ENCODE measurements around the gene FBXO45.
"Not testable (repeated sequence)": the region's sequence is repeated elsewhere in the genome, so short reads cannot be mapped to it uniquely, and the experiment has no call there.

FBXO45 gene

DNA sequence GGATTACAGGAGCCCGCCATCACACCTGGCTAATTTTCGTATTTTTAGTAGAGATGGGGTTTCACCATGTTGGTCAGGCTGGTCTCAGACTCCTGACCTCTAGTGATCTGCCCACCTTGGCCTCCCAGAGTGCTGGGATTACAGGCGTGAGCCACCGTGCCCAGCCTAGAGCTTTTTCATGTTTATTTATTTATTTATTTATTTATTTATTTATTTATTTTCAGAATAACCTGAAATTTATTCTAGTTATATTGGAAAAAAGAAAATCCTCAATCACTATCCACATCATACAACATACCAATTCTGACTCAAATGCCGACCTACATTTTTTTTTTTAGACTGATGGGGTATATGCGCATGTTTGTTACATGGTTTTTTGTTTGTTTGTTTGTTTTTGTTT, 46.8 kb downstream of the FBXO45 start:
- not testable (repeated sequence) for DNase-seq (ENCODE audit: extremely low read depth in 1 of 2, low read depth in 1 of 2)

DNA sequence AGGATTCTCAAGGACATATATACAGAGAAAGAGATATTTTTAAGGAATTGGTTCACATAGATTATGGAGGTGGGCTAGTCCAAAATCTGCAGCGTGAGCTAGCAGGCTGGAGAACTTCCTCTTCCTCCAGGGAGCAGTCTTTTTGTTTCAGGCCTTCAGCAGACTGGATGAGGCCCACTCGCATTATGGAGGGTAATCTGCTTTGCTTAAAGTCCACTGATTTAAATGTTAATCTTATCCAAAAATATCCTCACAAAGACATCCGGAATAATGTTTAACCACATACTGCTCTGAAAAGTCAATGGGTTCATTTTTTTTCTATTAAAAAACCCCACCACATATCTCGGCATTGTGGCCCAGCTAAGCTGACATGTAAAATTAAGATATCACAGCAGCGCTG, 48.8 kb downstream of the FBXO45 start:
- DNase-seq (ENCODE audit: extremely low read depth in 1 of 2, low read depth in 1 of 2): no peak

DNA sequence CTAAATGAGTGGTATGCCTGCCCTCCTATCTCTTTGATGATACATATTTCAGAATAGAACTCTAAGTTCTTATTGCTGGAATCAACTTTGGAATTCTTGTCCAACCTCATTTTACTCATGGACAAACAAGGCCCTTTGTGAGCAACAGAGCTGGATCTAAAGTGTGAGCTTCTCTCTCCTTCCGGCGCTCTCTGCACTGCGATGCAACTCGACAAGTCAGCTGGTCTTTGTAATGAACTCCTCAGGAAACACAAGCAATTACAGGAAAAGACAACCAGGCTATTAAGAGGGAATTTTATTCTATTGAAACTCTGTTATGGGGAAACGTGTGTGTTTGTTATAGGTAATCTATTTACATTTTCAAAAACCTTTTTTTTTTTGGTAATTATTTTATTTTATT, 50.8 kb downstream of the FBXO45 start:
- DNase-seq (ENCODE audit: extremely low read depth in 1 of 2, low read depth in 1 of 2): no peak

DNA sequence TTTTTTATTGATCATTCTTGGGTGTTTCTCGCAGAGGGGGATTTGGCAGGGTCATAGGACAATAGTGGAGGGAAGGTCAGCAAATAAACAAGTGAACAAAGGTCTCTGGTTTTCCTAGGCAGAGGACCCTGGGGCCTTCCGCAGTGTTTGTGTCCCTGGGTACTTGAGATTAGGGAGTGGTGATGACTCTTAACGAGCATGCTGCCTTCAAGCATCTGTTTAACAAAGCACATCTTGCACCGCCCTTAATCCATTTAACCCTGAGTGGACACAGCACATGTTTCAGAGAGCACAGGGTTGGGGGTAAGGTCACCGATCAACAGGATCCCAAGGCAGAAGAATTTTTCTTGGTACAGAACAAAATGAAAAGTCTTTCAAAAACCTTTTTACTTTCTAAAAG, 51.2 kb downstream of the FBXO45 start:
- DNase-seq (ENCODE audit: extremely low read depth in 1 of 2, low read depth in 1 of 2): not testable (repeated sequence)

DNA sequence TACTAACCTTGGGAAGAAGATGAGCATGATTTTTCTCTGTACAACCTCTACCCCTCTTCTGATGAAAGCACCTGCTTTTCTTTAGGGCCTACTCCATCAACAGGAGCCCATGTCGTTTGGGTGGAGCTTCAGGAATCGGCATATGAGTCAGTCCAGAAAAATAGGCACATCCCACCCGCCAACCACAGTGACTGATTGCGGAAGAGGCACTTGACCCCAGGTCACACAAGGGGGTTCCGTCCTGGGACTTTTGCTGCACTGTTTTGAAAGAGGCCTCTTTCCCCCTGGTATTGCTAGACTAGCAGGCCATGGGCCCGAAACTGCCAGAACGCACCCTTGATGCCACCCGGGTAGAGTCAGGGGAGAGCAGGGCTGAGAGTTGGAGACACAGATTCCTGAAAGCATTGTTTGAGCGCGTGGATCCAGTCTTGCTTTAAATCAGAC, 51.7 kb downstream of the FBXO45 start:
- no peak for DNase-seq (ENCODE audit: extremely low read depth in 1 of 2, low read depth in 1 of 2)

DNA sequence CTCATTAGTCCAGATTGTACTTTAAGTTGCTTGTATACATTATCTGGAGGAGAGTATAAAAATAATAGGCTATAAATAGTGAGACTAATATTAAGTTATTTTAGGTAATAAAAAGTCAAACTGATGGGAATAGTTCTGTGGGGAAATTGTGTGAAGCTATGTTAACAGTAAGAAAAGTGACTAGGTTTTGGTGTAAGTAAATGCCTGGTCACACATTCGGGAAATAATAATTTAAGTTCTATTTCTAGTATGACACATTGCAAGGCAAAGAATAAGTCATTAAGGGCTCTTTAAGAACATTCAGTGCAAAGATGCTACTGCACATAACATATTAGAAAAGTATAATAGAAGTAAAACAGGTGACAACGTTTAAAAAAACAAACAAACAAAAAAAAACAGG, 52.2 kb downstream of the FBXO45 start:
- no peak for DNase-seq (ENCODE audit: extremely low read depth in 1 of 2, low read depth in 1 of 2)

DNA sequence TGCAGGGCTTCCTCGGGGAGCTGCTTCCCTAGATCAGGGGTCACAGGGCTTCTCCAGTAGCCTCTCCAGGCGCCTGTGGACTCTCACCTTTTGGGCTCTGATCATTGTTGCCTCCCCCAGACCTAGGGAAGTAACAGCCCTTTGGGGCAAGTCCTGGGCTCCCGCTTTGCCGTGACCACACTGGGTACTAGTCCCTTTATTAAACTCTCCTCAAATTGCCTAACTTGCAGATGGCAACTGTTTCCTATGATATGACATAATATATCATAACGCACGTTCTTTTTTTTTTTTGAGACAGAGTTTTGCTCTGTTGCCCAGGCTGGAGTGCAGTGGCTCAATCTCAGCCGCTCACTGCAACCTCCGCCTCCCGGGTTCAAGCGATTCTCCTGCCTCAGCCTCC, 53.2 kb downstream of the FBXO45 start:
- DNase-seq (ENCODE audit: extremely low read depth in 1 of 2, low read depth in 1 of 2): no peak

DNA sequence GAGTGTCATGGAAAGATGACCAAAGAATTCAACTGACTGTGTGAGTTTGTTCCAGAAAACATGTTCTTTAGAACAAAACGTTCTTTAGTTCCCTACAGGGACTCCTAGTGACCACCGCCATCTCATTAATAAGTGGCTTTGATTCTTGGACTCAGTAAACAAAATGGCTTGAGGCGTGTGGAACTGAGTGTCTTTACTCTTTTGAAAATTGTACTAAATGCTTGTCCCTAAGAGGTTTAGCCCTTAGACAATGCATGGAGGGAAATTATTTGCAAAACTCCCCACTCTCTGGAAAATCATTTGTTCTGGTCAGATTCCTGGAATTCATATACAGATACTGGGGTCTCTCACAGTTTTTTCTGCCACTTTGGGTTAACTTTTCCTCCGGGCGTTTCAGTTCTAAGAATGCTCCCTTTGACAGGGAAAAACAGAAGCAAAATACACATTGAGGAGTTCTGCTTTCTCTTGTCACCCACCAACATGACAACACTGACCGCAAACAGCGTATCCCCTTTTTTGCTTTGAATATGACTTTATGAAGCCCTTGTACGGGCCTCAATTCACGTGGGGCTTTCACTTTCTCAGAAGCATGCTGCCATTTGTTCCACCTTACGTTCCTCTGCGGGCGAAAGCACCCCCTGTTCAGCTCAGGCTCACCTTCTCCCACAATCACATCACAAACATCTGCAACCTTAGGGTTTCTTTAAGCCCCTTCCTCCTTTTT, 55.8 kb downstream of the FBXO45 start:
- DNase-seq (ENCODE audit: extremely low read depth in 1 of 2, low read depth in 1 of 2): no peak

DNA sequence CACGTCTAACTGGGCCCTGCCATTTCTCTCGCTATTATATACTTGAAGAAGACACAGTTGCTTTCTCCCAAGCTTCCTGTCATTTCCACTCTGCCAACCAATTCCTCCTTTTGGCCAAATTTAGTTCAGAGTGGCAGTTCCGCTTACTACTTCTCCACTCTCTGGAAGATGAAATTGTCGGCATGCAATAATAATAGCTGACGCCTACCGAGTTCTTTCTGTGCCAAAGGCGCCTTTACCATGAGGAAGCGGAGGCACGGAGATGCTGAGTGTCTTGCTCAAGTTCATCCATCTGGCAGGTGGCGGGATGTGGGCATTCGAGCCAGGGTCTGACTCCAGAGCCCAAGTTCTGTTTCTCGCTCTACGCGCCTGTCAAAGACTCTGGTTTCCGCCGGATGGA, 56.4 kb downstream of the FBXO45 start:
- DNase-seq (ENCODE audit: extremely low read depth in 1 of 2, low read depth in 1 of 2): no peak

DNA sequence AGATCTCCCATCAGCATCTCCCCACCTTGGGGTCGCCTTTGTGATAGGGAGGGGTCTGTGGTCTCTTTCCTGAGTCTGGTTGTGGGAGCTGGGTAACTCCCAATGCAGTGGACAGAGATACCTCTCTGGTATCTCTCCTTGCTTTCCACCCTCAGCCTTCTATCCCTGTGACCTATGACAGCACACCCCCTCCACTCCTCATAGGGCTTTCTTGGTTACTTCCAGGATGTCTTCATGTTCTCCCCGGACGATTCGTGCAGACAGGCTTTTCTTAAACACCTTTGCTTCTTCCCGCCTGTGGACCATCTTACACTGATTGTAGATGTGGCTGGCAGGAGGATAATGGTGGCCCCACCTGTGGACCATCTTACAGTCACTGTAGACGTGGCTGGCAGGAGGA, 56.9 kb downstream of the FBXO45 start:
- DNase-seq (ENCODE audit: extremely low read depth in 1 of 2, low read depth in 1 of 2): no peak

DNA sequence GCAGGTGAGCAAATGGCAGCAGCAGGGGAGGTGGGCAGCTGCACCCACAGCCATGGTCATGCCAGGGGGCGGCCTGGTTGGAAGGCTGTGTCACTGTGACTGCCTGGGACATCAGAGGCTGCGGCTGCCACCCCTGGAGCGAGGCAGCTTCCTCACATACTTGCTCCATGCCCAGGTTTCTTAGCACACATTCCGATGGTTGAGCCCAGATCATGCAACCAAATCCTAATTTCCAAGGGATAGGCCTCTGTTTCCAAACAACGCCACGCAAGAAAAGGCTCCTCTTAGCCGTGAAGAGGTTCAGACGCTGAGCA, 59.4 kb downstream of the FBXO45 start:
- no peak for DNase-seq (ENCODE audit: extremely low read depth in 1 of 2, low read depth in 1 of 2)

DNA sequence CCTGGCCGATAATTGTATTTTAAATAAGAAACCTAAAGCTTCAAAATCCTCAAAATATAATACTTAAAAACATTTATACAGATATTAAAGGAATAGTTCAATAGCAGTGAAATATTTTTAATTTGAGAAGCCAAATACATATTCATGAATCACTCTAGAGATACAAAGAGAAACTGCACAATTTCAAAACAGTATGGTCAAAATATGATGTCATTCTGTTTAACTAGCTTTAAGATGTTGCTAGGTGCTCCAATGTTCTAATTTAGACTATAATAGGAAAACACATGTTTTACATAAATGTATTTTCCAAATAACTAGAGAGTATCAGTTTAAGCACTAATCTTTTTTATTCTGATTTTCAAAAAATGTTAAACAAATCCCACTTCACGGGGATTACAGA, 60.8 kb downstream of the FBXO45 start:
- DNase-seq (ENCODE audit: extremely low read depth in 1 of 2, low read depth in 1 of 2): no peak

DNA sequence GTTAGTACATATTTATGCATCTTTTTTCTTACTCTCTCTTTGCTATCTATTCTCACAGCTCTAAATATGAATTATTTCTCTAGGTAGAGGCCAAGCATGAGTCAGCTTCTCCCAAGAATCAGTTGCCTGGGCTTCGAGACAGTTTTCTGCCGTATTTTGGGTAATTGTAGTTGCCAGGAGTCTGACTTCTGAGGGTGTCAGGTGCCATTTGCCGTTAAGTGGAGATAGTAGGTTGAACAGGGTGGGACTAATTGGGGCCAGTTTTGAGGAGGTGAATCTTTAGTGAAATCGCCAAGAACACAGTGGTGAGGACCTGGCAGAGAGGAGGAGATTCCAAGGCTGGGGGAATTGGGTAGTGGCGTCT, 63.2 kb downstream of the FBXO45 start:
- DNase-seq (ENCODE audit: extremely low read depth in 1 of 2, low read depth in 1 of 2): no peak

DNA sequence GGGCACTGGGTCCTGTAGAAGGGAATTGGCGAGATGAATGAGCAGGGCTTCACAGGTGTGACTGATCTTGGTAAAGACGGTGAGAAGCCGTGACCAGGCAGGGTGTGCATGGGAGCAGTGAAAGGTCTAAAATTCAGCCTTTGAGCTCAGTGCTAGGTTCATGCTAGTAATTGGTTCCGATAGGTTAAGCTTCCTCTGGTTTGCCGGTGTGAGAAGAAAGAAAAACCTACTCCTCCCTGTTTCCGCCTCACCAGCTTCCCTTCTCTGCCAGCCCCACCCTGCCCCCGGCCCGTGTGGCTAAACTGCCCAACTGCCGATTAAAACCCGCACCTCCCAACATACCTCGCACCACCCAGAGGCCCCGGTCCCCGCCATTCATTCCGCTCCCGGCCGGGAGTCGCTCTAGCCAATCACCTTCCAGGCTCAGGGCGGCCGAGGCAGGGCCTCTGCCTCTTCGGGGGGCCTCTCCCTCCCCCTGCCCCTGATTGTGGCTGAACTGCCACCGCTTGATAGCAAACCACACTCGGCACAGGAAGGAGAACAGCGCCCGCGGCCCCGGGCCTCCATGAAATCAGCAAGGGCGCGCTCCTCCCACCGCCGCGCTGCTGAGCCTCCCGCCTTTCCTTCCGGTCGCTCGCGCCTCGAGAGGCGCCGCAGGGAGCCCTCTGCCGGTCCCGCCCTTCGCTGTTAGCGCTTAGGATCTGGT, 63.7 kb downstream of the FBXO45 start:
- peak; percentile 77 to 80 for DNase-seq (ENCODE audit: extremely low read depth in 1 of 2, low read depth in 1 of 2)

DNA sequence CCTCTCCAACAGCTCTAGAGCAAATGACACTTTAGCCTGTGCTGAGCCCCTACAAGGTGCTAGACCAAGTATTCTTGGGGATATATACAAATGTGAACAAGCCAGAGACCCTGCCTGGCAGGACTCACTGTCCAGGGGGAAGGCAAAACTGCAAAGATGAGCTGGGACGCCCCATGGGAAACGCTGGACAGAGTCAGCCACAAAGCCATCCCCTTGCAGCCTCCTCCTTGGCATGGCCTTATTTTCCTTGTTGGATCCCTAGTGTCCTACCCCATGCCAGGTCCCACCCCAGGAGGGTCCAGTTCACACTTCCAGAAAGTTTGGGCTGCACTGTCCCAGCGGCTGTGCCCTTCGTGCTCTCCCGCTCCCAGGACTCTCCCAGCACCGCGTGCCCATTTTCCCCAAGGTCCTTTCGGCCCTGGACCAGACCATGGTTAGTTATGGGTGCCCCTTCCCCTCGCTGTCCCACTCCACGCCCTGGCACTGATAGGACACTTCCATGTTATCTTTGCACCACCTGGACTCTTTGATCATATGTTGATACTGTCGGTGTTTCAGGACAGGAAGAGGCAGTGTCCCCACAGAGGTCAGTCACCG, 65.2 kb downstream of the FBXO45 start:
- DNase-seq (ENCODE audit: extremely low read depth in 1 of 2, low read depth in 1 of 2): no peak

DNA sequence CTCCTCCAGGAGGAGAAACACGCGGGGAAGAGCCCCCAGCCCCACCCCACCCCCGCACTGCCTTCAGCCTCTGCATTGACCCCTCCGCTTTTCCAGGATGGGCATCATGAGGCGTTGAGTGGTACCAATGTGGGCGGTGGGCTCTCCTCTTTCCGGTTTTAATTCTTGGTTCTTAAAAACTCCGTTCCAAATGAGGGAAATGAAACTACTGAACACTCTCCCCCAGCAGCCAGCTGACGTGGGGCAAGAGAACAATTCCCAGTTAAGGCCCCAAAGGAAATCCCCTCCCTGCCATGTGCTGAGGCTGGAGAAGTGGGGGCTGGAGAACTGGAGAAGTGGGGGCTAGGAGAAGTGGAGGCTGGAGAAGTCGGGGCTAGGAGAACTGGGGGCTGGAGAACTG, 65.8 kb downstream of the FBXO45 start:
- no peak for DNase-seq (ENCODE audit: extremely low read depth in 1 of 2, low read depth in 1 of 2)

DNA sequence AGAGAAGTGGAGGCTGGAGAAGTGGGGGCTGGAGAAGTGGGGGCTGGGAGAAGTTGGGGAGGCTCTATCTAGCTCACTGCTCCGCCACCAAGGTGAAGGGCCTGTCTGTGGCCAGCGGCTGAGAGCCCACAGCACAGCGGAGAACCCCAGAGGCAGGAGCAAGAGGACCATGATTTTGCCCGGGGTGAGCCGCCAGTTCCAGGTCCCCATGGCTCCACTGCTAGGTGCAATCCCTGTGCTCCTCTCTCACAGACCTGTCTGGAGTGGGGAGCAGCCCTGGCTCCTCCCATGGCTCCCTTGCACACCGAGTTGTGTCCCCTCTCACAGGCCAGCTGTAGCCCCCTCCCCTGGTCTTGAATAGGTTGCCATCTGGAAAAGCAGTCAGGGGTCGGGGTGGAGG, 66.4 kb downstream of the FBXO45 start:
- no peak for DNase-seq (ENCODE audit: extremely low read depth in 1 of 2, low read depth in 1 of 2)

DNA sequence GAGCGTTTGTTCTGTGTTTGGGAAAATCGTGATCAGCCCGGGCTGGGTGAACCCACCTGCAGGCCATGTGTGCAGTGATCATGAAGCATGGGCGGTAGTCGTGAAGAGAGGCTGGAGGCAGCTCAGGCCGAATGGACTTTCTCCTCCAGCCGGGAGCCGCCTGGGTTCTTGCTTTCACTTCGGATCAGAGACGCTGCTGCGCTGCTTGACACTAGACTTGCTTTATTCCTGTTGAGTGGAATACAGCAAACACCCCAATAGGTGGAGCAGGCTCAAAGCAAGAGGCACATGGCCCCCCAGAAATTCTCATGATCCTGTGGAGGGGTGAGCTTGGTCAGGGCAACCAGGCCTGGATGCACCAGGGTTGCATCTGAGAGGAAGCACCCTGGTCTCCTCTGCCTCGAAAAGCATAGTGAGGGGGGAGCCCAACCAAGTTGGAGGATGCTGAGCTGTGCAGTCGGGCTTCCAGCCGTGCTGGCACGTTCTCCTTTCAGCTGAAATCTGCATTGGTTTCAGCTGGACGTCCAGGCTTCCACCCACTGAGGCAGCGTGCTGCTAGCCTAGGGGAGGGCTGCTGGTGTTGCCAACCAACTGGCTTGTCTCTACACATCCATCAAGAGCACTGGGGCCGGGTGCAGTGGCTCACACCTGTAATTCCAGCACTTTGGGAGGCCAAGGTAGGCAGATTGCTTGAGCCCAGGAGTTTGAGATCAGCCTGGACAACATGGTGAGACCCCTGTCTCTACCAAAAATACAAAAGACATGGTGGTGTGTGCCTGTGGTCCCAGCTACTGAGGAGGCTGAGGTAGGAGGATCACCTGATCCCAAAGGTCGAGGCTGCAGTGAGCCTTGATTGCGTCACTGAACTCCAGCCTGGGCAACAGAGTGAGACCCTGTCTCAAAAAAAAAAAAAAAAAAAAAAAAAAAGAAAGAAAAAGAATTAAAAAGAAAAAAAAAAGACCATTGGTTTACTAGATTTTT, 68.2 kb downstream of the FBXO45 start:
- no peak for DNase-seq (ENCODE audit: extremely low read depth in 1 of 2, low read depth in 1 of 2)

DNA sequence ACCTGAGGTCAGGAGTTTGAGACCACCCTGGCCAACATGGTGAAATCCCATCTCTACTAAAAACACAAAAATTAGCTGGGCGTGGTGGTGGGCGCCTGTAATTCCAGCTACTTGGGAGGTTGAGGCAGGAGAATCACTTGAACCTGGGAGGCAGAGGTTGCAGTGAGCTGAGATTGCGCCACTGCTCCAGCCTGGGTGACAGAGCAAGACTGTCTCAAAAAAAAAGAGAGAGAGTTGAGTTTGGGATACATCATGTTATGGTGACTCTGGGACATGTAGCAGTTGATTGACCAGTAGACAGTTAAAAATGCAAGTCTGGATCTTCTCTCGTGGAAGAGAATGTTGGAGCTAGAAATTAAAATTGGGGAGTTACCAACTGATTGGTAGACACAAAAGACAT, 69.5 kb downstream of the FBXO45 start:
- not testable (repeated sequence) for DNase-seq (ENCODE audit: extremely low read depth in 1 of 2, low read depth in 1 of 2)
